Measurements from ENCODE around the gene TEAD4.

DNA sequence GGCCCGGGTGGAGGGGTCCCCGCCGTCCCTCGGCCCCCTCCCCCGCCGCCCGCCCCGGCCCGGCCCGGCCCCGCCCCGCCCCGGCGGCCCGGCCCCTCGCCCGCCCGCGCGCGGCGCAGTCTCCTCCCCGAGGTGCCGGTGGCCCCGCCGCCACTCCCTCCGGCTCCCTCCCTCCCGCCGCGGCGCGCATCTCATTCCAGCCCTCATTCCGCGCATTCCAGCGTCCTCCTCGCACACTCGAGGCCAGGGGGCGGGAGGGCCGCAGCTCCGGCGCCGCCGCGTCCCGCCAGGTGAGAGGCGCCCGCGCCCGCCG is at the start of gene TEAD4:
- TF ChIP-seq, protein P1, sequence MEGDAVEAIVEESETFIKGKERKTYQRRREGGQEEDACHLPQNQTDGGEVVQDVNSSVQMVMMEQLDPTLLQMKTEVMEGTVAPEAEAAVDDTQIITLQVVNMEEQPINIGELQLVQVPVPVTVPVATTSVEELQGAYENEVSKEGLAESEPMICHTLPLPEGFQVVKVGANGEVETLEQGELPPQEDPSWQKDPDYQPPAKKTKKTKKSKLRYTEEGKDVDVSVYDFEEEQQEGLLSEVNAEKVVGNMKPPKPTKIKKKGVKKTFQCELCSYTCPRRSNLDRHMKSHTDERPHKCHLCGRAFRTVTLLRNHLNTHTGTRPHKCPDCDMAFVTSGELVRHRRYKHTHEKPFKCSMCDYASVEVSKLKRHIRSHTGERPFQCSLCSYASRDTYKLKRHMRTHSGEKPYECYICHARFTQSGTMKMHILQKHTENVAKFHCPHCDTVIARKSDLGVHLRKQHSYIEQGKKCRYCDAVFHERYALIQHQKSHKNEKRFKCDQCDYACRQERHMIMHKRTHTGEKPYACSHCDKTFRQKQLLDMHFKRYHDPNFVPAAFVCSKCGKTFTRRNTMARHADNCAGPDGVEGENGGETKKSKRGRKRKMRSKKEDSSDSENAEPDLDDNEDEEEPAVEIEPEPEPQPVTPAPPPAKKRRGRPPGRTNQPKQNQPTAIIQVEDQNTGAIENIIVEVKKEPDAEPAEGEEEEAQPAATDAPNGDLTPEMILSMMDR (IDR thresholded peaks at IDR 0.05), result no peak
- TF ChIP-seq NR2C2 (CRISPR knock-in tag; IDR thresholded peaks at IDR 0.05), result no peak
- peak; percentile 98 for TF ChIP-seq TEAD4 (CRISPR knock-in tag; IDR thresholded peaks at IDR 0.05)
- no peak for TF ChIP-seq ZNF138 (CRISPR knock-in tag; conservative IDR thresholded peaks at IDR 0.05)

All from WTC11 (cell line).